ENCODE measurements around the gene TSPAN33.
"Not testable (repeated sequence)": the region's sequence is repeated elsewhere in the genome, so short reads cannot be mapped to it uniquely, and the experiment has no call there.

- TF ChIP-seq, protein P1, sequence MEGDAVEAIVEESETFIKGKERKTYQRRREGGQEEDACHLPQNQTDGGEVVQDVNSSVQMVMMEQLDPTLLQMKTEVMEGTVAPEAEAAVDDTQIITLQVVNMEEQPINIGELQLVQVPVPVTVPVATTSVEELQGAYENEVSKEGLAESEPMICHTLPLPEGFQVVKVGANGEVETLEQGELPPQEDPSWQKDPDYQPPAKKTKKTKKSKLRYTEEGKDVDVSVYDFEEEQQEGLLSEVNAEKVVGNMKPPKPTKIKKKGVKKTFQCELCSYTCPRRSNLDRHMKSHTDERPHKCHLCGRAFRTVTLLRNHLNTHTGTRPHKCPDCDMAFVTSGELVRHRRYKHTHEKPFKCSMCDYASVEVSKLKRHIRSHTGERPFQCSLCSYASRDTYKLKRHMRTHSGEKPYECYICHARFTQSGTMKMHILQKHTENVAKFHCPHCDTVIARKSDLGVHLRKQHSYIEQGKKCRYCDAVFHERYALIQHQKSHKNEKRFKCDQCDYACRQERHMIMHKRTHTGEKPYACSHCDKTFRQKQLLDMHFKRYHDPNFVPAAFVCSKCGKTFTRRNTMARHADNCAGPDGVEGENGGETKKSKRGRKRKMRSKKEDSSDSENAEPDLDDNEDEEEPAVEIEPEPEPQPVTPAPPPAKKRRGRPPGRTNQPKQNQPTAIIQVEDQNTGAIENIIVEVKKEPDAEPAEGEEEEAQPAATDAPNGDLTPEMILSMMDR (IDR thresholded peaks at IDR 0.05), result not testable (repeated sequence)
- TF ChIP-seq POLR2A (IDR thresholded peaks at IDR 0.05), result not testable (repeated sequence)
Observed at GRCh38 chr7:129216101-129216715, 71.7 kb downstream of the TSPAN33 start.
